GM18873 (cell line): ENCODE results near the gene GTF2A1L.
"Not testable (repeated sequence)": the region's sequence is repeated elsewhere in the genome, so short reads cannot be mapped to it uniquely, and the experiment has no call there.

ENCODE experiments used
- ATAC-seq: cut with Tn5 transposase; IDR thresholded peaks from one replicate; pipeline ENCODE4 v1.9.1; 2021; ENCODE audit warnings: mild to moderate bottlenecking, moderate library complexity, moderate number of reproducible peaks; ENCODE audit not compliant: unreplicated experiment, low FRiP score

The GTF2A1L gene

DNA sequence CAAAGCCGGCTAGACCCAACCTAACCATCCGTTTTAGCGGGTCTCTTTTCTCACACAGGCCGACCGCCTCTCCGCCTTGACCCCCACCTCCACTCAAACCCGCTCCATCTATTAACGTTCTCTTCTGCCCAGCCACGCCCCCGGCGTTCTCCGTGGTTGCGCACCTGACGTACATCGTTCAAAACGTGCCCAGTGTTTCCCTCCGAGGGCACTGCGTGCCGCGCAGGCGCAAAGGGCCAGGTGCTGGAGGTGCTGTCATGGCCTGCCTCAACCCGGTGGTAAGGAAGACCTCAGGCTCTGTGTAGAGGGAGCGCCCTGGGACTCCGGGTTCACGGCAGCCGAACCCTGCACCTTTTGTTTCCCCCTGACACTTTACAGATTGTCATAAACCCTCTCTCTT is at the start of gene GTF2A1L:
Gene GTF2A1L (plus strand): TSS at position 239 of the 400 bp plus-strand sequence. CDS start 19 bp downstream, at position 258.
- ATAC-seq: no peak

- ATAC-seq: no peak
Measured at GRCh38 chr2:48568547-48568946, 49.1 kb upstream of the GTF2A1L start.

GRCh38 chr2:48569433-48569832 is 48.2 kb upstream of the GTF2A1L start:
- no peak for ATAC-seq

DNA sequence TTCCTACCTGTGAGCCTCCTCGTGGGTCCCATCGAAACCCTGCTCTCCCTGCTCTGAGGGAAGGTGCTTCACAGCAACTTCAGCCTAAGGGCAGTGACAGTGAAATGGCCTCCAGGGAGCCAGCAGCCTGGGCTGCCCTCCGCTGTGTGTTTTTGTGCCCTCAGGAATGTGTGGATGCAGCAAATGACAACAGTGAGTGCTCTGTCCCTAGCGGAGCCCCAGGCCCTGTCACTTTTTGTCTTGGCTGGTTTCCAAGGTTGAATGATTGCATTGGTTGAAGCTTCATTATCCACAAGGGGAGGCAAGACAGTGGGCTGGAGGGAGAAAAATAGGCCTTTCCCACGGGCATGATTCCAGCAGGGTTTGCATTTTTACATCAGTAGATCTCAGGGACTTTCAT is 44.8 kb upstream of the GTF2A1L start:
- no peak for ATAC-seq

GRCh38 chr2:48574353-48575287 is 43.0 kb upstream of the GTF2A1L start:
- no peak for ATAC-seq

GRCh38 chr2:48578313-48578712 is 39.3 kb upstream of the GTF2A1L start:
- no peak for ATAC-seq

DNA sequence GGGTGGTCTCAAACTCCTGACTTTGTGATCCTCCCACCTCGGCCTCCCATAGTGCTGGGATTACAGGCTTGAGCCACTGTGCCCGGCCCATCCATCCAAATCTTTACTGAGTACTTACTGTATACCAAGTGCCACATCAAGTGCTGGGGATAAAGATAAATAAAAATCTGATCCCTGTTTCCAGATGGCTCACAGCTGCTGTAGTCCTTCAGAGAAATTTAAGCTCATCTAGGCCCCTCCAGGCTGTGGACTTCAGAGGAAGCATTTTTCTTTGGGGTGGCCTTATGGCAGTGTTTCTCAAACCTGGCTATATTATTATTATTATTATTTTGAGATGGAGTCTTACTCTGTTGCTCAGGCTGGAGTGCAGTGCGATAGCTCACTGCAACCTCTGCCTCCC is 33.7 kb upstream of the GTF2A1L start:
- ATAC-seq: no peak

DNA sequence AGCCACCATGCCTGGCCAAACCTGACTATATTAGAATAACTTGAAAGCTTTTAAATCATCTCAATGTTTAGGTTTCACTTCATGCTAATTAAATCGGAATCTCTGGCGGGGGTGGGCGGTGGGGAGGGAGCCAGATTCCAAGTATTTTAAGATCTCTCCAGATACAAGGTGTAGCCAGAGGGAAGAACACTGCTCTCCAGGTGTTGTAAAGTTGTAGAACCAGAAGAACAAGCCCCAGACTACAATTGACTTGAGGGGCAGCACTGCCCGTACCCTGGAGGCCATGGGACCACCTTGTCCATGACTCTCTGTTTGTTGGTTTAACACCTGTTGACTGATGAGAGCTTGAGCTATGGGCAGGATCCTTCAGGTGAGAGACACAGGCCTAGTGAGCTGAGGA is 33.1 kb upstream of the GTF2A1L start:
- no peak for ATAC-seq

DNA sequence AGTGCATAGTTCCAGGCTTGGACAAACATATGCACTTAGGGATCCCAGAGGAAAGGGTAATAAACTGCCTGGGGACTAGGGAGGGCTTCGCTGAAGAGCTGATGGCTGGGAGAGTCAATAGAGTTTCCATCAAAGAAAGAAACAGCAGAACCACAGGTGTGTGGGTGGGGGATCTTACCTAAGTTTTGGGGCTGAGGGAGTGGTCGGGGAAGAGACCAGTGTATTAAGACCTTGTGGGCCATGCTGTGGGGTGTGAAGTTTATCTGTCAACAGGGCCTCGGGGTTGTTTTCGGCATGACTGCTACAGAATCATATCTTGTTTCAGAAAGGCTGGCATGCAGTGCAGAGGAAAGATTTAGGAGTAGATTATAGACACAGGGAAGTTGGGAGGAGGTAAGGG is 31.2 kb upstream of the GTF2A1L start:
- no peak for ATAC-seq

DNA sequence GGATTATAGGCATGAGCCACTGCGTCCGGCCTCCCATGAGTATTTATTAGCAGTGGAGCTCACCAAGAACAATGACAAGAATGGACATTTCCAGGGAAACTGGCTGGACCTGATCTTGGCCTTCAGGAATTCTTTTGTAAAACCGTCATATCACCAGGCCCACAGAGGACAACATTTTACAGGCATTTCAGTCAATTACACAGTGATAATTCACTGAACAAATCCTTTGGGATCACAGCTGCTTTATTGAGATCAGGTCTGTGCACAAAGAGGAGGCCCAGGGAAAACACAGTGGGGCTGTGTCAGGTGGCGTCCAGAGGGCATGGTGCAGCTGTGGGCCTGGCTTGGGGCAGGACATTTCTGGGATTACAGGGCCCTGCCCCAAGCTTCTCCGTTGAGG is 30.1 kb upstream of the GTF2A1L start:
- no peak for ATAC-seq

DNA sequence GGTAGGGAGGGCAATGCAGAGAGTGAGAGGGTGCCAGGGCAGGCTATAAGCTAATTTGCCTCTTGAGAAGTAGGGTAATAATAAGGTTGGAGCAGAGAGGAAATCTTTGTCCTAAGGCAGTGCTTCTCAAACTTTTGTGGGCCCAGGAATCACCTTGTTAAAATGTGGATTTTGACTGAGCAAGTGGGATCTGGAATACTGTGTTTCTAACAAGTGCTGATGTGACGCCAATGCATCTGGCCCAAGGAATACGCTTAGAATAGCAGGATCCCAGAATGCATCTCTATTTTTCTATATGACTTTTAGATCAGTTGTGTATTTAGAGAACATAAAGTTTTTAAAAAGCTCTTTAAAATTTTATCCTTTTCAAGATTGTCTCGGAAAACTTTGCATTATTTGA is 29.7 kb upstream of the GTF2A1L start:
- ATAC-seq: no peak

DNA sequence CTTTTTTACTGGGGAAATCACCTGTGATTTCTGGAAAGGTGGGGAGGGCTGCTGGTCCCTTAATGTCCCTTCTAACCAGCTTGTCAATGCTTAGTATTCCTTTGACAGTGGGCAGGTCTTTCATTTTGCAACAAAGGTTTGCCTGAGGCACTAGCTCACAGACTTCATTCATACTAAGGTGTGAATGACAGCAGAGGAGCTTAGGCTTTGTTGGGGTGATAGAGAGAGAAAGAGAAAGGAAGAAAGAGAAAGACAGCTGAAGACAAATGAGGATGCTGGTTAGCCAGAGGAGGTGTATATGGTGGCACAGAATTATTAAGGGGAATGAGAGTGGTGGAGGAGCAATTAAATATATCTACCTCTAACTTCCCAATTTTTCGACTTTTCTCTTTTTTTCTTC is 28.9 kb upstream of the GTF2A1L start:
- no peak for ATAC-seq

DNA sequence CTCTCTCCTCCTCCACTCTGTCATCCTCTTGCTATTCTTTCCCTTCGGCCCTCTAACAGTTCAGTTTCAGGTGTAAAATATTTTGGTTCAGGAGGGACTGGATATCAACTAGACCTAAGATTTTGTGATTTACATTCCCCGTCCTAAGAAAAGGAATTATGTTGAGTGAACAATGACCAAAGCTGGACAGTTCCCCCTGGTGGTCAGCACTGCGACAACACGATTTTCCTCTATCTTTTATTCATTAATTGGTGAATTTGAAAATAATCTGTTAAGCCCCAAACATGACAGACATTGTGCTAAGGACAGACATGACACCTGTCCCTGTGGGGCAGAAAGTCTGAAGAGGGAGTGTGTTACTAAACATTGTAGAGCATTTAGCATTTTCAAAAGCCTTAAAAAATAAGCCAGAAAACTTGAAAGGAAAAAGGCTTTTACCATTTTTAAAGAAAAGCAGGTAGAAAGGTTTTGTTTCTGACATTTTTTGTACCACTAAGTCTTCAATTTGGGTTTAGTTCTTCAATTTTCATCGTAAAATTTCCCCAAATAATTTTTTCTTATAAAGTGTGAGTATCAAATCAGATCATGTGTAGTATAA is 28.4 kb upstream of the GTF2A1L start:
- ATAC-seq: no peak

DNA sequence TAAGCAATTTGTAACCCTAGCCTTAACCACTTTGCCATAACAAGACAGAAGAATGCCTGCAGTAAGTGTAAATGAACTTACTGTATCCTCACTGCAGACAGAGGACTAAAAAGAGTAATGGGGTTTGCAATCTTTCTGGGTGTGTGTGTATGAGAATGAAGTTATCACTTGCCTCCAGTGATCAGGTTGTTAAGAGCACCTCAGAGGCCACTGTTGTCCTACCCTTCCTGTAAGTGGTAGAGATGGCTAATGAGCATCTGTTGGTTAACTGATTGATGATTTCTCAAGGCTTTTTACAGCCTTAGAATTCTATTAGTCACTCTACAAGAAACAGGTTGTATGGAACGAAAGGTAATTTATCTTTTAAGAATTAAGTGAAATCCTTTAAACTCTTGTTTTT is 27.6 kb upstream of the GTF2A1L start:
- ATAC-seq: no peak

DNA sequence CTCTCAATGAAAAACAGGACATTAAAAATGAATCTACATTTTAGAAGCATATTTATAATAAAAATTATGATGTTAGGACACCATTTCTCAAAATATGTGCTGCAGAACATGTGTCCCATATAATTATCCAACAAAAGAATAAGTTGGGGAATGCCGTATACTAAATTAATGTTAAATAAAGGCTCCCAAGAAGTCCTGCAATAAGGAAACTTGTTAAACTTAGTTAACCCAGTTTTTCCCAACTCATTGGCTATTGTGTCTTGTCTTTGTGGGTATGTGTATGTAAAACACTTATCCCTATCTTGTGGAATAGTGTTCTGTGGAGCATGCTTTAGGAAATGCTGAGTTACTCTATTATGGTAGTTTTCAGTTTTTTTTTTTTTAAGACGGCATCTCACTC is 25.6 kb upstream of the GTF2A1L start:
- no peak for ATAC-seq

- ATAC-seq: not testable (repeated sequence)
Measured at GRCh38 chr2:48596751-48597150, 20.9 kb upstream of the GTF2A1L start.

- no peak for ATAC-seq
Measured at GRCh38 chr2:48597492-48597891, 20.2 kb upstream of the GTF2A1L start.

GRCh38 chr2:48600204-48600813 is 17.3 kb upstream of the GTF2A1L start:
- no peak for ATAC-seq

GRCh38 chr2:48600917-48601316 is 16.7 kb upstream of the GTF2A1L start:
- ATAC-seq: no peak

DNA sequence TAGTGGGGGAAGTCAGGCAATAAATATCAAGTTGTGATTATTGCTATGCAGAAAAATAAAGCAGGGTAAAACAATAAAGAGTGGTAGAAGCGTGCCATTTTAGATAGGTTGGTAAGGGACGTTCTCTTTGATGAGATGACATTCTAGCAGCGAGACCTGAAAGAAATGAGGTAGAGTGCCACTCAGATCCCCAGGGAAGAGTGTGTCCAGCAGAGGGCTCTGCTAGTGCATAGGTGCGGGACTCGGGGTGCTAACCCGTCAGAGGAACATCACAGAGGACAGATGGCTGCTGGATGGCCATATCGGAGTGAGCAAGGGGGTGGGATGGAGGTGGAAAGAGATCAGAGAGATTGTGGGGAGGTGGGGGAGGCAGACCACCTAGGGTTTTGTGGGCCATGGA is 16.3 kb upstream of the GTF2A1L start:
- no peak for ATAC-seq

- ATAC-seq: no peak
Measured at GRCh38 chr2:48605482-48606175, 12.0 kb upstream of the GTF2A1L start.
